ENCODE data around the gene PRR16.
A peak's percentile ranks its signal among the peaks of the same experiment; 100 is the strongest.

Gene PRR16

DNA sequence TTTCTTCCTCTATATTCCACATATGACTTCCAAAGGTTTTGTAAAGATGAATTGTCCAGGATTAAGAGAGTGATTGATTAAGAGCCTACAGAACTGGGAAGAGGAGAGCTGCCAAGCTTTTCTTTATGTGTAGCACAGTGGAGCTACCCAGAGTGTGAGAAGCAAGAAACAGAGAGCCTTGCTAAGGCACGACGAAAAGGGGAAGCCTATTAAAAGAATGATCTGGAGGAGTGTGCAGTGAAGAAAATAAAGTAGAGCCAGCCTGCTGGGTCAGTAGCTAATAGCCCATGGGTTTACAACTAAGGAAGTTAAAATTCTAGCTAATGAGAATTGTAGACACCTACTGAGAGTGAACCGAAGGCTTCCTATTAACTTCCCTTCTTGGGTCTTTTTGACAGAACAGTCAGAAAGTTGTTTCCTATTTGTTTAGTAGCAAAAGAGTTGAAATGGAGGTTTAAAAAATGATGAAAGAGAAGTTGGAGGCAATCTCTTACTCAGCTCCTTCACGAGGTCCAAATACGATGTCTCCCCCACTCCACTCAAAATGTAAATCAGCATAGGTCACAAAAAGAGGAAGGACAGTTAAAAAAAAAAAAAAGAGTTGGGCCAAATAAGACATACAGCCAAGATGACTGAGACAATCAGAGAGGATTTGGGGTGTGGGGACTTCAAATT is 957 bp upstream of the PRR16 start:
- DNase-seq (ENCODE audit: low read depth in 2 of 2), result no peak

DNA sequence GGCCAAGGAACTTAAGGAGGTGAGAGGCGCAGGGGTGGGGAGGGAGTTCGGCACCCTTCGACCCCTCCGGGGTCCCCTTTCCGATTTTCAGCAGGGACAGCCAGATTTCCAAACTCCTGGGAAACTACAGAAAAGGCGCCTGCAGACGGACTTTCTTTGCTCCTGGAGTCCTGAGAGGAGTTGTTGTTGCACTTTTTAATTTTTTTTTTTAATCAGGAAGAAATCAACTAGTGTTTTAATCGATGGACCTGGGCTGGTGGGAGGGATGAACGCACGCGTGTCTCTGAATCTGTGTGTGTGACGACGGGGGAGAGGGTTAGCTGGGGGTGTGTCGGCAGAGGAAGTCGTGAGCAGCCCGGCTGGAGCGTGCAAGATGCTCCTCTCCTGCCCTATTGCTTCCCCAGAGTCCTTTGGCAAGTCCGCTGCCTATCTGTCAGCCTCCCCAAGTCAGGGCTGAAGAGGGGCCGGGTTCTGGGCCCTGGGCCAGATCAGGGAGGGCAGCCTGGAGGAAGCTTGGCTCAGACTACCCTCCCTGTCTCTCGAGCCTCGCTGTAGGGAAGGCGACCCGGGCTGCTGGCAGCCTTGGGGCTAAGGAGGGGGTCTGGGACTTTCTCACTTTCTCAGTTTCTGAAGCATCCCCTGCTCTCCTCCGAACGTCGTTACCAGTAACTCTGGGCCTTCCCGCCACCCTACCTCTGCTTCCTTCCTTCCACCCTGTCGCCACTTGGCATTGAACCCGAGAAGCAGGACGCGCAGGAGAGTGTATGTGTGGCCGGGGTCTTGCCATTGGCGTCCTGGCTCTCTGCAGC is 731 bp downstream of the PRR16 start:
- peak in 1 of 2 donors; percentile 0 for DNase-seq (ENCODE audit: low read depth in 2 of 2)

DNA sequence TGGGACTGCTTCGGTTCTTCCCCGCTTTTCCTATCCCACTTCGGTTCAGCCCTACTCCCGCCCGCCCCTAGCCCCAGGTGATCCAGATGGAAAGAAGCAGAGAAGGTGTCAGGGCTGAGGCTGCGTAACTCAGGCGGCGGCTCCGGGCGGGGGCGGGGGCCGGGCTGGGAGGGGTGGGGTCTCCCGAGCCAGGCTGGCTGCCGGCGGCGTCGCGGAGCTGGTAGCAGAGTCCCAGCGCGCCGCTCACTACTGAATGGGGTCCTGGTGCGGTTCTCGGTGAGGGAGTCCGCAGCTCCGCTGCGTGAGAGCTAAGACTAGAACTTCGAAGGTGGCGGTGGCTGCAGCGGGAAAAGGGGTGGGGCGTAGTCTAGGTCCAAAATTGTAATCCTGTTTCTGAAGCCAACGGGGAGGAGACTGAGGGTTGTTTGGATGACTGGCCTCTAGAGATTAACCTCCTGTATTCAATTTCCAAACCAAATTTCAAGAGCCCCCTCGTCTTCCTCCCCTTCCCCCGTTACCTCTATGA is 1.4 kb downstream of the PRR16 start:
- DNase-seq (ENCODE audit: low read depth in 2 of 2), result no peak

DNA sequence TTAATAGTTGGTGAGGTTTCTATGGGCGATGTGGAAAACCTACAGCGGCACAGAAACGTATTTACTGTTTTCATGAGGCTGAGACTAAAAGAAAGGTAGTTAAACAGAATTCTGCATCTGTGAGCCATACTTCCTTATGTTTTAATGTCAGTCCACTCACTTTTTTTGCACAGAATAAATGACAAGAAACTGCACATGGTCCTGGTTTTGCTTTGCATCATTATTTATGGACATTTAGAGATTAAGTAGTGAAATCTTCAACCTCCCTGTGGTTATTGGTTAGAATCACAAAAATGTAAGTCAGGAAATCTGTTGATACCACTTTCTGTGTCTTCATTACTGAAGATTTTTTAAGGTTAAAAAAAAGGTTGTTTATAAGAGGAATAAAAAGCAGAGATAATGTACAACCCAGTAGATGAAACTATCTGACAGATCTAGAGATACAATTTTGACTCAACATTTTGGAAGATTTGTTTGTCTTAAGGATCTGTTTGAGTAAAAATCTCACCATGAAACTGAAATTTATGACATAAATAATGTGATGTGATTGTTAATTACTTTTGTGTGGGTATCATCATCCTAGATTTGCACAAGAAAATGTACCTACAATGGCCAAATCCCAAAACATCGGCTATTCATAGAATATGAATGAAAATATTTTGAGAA is 2.4 kb downstream of the PRR16 start:
- no peak for DNase-seq (ENCODE audit: low read depth in 2 of 2)

DNA sequence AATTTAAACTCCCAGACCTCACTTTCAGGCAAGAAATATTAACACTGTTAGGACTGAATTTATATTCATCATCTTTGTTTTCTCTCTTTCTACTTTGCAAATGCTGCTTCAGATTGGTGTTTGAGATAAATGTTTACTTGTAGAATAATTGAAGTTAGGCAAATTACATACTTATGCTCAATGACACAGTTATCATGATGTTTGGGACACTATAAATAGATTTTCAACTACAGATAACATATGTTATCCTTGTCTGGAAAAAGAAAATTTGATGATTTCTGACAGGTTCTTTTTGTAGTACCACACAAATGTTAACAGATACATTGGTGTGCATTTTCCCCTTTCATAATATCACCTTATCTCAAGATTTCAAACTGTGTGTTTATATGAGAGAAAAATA is 7.9 kb downstream of the PRR16 start:
- DNase-seq (ENCODE audit: low read depth in 2 of 2), result no peak

DNA sequence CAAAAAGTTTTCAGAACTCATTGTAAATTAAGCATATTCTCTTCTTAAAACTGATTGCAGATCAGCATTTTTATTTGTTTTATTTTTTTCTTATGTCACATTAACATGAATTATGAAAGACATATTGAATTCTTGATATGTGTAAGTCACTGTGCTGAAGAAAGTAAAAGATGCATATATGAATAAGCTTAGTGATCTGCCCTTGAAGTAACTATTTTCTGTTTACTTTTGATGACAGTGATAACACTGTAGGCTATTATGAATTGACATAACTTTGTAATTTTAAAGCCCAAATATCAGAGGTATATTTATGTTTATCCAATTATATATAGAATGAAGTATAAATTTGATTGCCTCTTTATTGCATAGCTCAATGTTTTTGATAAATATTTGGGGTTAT is 8.8 kb downstream of the PRR16 start:
- DNase-seq (ENCODE audit: low read depth in 2 of 2), result no peak

DNA sequence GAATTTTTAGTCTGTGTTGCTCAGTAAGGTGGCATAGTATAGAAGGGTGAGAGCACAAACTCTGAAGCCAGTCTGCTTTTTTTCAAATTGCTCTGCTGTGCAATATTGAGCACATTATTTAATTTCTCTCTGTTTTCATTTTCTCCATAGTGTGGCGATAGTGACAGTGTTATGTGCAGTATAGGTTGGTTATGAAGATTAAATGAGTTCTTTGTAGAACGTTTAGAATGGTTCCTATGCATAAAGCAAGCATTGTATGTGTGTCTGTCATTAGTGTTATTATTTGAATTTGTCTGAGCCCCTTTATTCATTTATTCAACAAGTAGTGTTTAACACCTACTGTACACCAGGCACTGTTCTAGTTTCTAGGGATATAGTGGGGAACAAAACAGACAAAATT is 9.2 kb downstream of the PRR16 start:
- DNase-seq (ENCODE audit: low read depth in 2 of 2), result no peak

DNA sequence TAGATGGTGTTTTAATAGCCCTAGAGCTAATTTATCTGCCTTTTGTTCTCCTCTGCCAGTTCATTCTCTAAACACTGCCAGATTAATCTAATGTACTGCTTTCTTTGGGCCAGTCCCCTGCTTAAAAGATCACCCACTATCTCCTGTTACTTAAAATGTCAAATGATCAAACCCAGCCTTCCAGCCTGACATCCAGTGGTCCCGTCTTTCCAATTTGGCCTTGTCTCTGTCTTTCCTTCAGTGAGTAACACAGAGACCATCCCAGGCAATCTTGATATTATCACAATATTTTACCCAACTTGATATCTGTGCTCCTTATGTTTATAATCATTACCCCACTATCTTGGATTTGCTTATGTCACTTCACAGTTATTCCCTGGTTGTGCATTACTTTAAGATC is 12.0 kb downstream of the PRR16 start:
- no peak for DNase-seq (ENCODE audit: low read depth in 2 of 2)

DNA sequence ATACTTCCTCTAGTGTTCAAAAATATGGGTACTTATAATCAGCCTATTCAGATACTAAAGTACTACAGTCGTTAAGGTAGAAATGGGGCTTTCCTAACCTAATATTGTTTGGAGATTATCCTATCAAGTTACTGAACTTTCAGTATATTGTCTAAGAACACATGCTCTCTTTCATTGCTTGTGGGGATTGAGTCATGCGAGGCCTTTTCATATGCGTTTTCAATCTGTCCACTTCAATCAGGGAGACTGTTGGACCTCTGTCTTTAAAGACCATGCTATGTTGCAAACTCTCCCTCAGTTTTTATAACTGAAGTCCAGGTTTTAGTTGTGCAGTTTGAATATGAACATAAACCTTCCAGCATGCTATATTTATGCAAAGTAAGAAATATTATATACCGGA is 15.0 kb downstream of the PRR16 start:
- DNase-seq (ENCODE audit: low read depth in 2 of 2), result no peak

DNA sequence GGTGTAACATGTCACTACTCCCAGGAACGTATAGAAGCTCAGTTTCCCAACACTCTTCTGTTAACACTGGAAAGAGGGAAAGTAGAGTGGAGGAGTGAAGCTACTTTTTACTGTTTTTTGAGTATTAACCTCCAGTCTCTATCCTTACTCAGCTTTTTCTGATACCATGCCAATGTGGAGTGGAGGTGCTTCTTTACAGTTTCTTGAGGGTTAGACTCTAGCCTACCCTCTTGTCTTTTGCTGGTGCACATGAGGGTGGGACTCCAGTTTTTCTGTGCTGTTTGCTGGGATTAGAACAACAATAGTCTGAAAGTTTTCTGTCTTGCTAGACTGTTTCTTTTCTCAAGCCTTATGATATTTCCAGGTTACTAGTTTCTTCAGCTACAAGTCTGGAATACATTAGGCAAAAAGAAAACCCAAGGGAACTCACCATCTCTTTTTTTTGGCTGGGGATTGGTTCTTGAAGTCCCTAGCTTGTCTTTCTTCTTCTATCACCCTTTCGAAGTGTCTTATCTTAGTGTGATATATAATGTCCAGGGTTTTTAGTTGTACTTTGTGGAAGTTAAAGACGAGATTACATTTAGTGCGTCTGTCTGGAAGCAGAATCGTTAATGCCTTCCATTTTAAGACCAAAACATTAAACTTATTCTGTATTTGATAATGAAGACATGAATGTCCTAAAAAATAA is 35.9 kb downstream of the PRR16 start:
- no peak for DNase-seq (ENCODE audit: low read depth in 2 of 2)

DNA sequence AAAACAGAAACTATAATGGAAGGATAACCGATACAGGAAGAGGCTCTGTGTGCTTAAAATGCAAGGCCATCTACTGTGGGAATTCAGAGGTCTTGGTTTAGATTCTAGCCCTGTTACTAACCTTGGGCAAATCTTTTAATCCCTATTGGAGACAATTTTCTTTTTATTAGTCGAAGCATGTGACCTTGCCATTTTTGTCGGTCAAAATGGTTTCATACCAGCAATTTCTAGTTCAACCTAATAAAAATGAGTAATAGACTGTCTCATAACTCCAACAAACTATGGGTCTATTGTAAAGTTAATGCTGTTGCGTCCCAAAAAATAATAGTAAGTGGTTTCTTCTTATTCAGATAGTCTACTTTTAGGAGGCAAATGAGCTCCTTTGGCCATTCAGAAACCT is 38.4 kb downstream of the PRR16 start:
- DNase-seq (ENCODE audit: low read depth in 2 of 2), result no peak

DNA sequence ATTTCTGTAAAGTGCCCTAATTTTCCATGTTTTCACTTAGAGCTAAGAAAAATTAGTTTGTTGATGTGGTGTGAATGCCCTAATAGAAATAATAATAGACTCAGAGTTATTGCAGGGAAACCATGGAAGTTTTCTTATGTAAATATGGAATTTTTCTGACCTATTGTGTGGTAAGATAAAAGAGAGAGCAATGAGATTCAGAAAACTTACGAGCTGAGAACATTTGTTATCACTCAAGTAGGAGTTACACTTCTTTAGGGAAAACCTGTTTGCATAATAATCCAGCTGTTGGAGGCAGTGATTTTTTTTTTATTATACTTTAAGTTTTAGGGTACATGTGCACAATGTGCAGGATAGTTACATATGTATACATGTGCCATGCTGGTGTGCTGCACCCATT is 39.2 kb downstream of the PRR16 start:
- no peak for DNase-seq (ENCODE audit: low read depth in 2 of 2)

DNA sequence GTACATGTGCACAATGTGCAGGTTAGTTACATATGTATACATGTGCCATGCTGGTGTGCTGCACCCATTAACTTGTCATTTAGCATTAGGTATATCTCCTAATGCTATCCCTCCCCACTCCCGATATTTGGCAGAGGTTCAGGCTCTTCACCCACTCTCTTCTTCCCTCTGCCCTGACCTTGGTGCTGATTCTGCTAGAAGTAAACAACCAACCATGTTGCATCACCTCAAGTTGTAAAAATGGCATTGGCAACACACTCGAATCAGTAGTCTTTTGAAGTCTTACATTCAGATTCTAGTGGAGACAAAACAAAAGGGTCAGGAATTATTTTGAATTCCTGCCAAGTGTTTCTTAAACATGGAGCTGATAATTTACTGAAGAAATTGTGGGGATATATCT is 40.0 kb downstream of the PRR16 start:
- DNase-seq (ENCODE audit: low read depth in 2 of 2), result no peak

DNA sequence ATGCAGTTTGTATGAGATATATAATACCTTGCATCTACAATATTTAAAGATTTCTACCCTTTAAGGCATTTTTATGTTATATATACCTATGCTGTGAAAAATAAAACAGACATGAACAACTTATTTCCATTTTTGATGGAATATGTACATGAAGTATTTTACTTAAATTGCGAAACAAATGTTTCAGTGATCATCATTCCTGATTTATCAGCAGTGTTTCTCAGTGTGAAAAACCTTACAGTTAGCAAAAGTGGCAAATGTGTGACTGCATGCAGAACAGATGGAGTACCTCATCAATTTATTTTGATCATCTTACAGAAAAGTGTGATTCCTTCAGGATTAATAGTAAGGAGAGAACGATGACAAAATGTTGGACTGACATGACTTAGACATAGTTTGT is 43.1 kb downstream of the PRR16 start:
- DNase-seq (ENCODE audit: low read depth in 2 of 2), result no peak

DNA sequence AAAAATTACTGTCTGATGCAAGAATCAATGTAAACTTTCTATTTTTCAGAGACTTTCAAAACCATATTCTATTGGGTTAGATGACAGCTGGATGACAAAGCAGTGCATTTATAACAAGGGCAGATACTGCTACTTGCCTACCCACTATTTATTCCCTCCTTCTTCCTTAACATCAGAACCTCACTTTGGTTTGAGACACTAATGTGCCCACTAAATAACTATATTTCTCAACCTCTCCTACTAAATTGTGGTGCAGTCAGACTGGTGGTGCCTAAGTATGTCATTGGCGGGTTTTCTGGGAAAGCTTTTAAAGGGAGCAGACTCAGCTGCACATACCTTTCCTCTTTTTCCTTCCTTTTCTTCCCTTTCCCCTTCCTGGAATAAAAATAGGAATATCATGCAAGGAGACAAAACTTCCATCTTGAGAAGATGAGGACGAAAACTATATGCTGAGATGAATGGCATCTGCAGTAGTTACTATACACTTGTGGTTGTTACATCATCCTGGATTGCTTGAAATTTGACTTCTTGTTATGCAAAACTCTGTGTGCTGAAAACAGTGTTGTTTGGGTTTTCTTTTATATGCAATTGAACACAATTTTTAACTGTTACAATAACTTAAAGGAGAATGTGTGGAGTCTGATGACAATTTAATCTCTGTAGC is 43.8 kb downstream of the PRR16 start:
- no peak for DNase-seq (ENCODE audit: low read depth in 2 of 2)

DNA sequence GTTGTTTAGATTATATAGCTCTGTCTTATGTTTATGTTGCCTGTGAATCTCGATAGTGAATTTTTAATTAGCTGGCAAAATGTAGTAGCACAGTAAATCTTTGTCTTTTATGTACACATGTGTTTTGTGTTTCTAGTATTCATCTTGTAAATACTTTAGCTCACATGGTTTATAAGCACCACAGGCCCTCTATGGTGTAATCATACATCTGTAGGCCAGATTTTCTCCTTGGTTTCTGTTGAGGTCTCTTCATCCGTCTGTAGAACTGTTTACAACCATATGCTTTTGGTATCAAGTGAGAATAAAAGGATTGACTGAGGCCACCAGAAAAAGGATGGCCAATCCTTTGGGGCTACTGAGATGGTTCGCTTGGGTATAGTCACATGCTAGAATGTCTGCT is 45.0 kb downstream of the PRR16 start:
- DNase-seq (ENCODE audit: low read depth in 2 of 2), result no peak

DNA sequence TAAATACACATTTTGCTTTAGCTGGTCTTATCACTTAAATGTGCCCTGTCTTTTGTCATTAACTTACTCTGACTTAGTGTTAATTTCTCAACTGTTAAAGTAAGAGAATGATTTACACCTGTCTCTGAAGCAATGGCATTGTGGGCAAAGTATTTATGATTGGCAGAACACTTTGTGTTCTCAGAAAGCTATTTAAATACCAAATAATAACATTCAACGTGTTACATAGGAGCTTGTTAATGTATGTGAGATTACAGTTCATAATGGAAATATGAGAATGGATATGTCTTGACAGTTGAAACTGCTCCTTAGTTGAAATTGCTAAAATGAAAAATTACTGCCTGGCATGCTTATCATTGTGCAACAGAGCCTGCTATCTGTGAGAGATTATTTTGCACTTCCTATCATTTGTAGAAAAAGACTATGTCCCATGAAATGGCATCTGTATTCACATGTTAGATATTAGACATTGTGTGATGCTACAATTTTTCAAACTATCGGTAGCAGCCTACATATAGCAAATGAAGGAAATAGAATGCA is 46.1 kb downstream of the PRR16 start:
- no peak for DNase-seq (ENCODE audit: low read depth in 2 of 2)

DNA sequence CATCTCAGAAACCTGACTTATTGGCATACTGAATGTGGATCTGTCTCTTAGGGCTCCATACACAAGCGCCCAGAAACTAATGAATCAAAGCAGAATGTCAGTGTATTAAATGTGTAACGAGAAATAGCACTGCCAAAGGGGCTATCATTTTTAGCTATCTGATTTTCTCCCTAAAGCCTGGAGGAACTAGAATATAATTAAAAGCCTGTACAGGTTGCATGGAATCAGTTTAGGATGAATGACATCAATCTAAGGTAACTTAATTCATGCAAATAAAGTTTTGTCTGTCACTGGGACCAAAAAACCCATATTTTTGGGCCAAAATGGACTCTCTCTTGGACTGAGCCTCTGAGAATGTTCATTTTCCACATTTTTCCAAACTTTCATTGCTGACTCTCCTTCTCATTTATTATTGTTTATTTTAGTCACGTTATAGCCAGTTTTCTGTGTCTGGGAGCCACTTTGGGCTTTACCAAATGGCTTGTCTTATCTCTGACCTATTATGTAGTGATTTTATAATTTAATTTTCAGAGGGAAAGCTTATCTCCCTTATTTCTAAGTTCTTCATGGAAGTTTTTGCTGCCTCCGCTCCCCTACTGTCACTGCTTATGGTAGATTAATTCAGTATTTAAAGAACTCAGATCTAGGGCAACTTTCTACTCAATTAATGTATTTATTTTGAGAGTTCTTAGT is 47.0 kb downstream of the PRR16 start:
- DNase-seq (ENCODE audit: low read depth in 2 of 2), result no peak

DNA sequence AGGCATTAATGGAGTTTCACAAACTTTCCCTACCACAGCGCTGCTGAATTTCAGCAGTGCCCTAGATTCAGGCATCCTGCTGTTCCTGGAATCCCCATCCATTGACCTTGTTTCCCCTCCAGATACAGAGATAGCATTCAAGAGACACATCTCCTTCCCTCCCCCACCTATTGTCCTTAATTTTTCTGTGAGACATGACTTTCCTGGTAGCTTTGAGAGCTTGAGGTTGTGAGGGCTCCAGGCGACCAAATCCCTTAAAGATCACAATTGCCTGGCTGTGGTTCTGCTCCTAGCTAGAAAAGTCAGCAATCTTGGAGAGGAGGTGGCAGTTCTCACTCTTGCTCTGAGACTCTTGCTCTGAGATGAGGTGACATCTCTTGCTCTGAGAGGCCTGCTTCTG is 48.0 kb downstream of the PRR16 start:
- no peak for DNase-seq (ENCODE audit: low read depth in 2 of 2)

DNA sequence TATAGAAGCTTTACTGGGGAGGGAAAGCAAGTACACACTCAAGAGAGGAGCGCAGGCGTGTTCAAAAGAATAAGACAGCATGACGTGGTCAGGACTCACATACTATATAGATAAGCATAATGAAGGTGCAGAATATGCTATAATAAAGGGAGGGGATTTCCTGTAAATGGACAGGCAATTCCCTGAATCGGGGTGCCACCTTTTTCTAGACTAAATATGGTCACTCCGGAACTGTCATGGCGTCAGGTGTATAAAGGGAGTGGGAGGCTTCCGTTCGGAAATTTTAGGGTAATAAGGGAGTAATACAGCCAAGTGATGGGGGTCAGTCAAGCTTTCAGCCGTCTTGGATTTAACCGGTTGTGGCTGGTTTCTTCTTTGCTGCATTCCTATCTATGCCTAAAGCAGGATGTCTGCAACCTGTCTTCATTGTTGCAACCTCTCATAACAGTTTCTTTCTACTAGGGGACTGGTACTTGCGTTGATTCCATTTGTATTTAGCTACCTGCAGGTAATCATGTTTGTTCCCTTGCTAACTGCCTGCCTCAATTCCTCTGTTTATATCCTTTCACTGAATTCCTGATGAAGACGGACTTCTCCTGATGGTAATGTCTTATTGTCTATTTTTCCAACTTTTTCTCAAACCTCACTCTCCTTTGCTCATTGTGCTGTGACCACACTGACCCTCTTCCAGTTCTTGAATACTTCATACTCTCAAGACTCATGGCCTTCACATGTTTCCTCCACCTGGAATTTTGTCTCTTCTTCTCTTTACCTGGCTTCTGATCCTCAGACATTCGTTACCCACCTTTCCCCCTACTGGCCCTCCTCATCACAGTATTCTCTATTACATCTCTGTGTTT is 48.9 kb downstream of the PRR16 start:
- no peak for DNase-seq (ENCODE audit: low read depth in 2 of 2)
